GM18951 (cell line): ENCODE data around the gene FOXK2.
A peak's percentile ranks its signal among the peaks of the same experiment; 100 is the strongest.

Experiments used
- POLR2A ChIP-seq: IDR thresholded peaks from 4 replicates; pipeline ENCODE4 v1.6.1; 2011; ENCODE audit warnings: mild to moderate bottlenecking; ENCODE audit not compliant: insufficient read length, insufficient read depth; ENCODE audit errors: extremely low read depth
- in situ Hi-C: fragments of 300-500 bp; cut with MboI; formaldehyde crosslinking; loops from one replicate; pipeline ENCODE4 v1.12.0; 2022; ENCODE audit warnings: low sequenced_read_pairs, mixed read lengths, inconsistent platforms; ENCODE audit not compliant: unreplicated experiment

FOXK2 gene

GRCh38 chr17:82518826-82519810, at the start of gene FOXK2:
TSS of gene FOXK2 (plus strand) at chr17:82519732. CDS start at chr17:82519889, 157 bp downstream.
- in situ Hi-C loops = no loop called here

GRCh38 chr17:82470065-82470464, 49.5 kb upstream of the FOXK2 start:
- no peak for TF ChIP-seq POLR2A
- in situ Hi-C loops = no loop called here

More at GRCh38 chr17:82518826-82519810, at the start of gene FOXK2:
- TF ChIP-seq POLR2A = peak; percentile 79

GRCh38 chr17:82474223-82475010, 45.1 kb upstream of the FOXK2 start:
- no peak for TF ChIP-seq POLR2A
- in situ Hi-C loops = no loop called here

- TF ChIP-seq POLR2A = no peak
- in situ Hi-C loops = no loop called here
Observed at GRCh38 chr17:82475458-82475857, 44.1 kb upstream of the FOXK2 start.

GRCh38 chr17:82477934-82478333, 41.6 kb upstream of the FOXK2 start:
- TF ChIP-seq POLR2A = no peak
- in situ Hi-C loops = no loop called here

- in situ Hi-C loops = no loop called here
- no peak for TF ChIP-seq POLR2A
Observed at GRCh38 chr17:82479602-82480001, 39.9 kb upstream of the FOXK2 start.

GRCh38 chr17:82480318-82480717, 39.2 kb upstream of the FOXK2 start:
- TF ChIP-seq POLR2A = no peak
- in situ Hi-C loops = no loop called here

GRCh38 chr17:82483204-82483660, 36.3 kb upstream of the FOXK2 start:
- no peak for TF ChIP-seq POLR2A
- in situ Hi-C loops = no loop called here

GRCh38 chr17:82483836-82484235, 35.7 kb upstream of the FOXK2 start:
- in situ Hi-C loops = no loop called here
- TF ChIP-seq POLR2A = no peak

GRCh38 chr17:82486231-82487094, 33.1 kb upstream of the FOXK2 start:
- in situ Hi-C loops = no loop called here

GRCh38 chr17:82487910-82488309, 31.6 kb upstream of the FOXK2 start:
- no peak for TF ChIP-seq POLR2A
- in situ Hi-C loops = no loop called here

More at GRCh38 chr17:82486231-82487094, 33.1 kb upstream of the FOXK2 start:
- no peak for TF ChIP-seq POLR2A

- in situ Hi-C loops = no loop called here
- no peak for TF ChIP-seq POLR2A
Observed at GRCh38 chr17:82489117-82489516, 30.4 kb upstream of the FOXK2 start.

GRCh38 chr17:82489851-82490511, 29.6 kb upstream of the FOXK2 start:
- no peak for TF ChIP-seq POLR2A
- in situ Hi-C loops = no loop called here
